DND-41 (cell line): Measurements from ENCODE around the gene NANS.

Experiments used
- EZH2 ChIP-seq: IDR thresholded peaks from 3 replicates; pipeline ENCODE4 v1.6.1; 2012; ENCODE audit warnings: borderline replicate concordance, low read depth, mild to moderate bottlenecking, moderate library complexity, low read length, inconsistent platforms; ENCODE audit not compliant: severe bottlenecking
- TF ChIP-seq, protein P1 (sequence below): IDR thresholded peaks from 2 replicates; pipeline ENCODE4 v1.5.1; 2012; ENCODE audit warnings: borderline replicate concordance, low read length, moderate library complexity, mild to moderate bottlenecking; ENCODE audit not compliant: poor library complexity, severe bottlenecking; ENCODE audit errors: extremely low read depth

GRCh38 chr9:98092613-98092931 lies 36.0 kb downstream of the NANS start:
- TF ChIP-seq, protein P1, sequence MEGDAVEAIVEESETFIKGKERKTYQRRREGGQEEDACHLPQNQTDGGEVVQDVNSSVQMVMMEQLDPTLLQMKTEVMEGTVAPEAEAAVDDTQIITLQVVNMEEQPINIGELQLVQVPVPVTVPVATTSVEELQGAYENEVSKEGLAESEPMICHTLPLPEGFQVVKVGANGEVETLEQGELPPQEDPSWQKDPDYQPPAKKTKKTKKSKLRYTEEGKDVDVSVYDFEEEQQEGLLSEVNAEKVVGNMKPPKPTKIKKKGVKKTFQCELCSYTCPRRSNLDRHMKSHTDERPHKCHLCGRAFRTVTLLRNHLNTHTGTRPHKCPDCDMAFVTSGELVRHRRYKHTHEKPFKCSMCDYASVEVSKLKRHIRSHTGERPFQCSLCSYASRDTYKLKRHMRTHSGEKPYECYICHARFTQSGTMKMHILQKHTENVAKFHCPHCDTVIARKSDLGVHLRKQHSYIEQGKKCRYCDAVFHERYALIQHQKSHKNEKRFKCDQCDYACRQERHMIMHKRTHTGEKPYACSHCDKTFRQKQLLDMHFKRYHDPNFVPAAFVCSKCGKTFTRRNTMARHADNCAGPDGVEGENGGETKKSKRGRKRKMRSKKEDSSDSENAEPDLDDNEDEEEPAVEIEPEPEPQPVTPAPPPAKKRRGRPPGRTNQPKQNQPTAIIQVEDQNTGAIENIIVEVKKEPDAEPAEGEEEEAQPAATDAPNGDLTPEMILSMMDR, result no peak
- TF ChIP-seq EZH2, result no peak
